ENCODE results near the gene ATMIN.

ATMIN gene

GRCh38 chr16:81040842-81041241 is 5.2 kb downstream of the ATMIN start:
- no peak for DNase-seq (ENCODE audit: low read depth)
- H3K4me3 ChIP-seq (ENCODE audit: low read depth, low read length) = no peak overlapping the region
- TF ChIP-seq MYC (IDR thresholded peaks at IDR 0.05; ENCODE audit: low read depth, low read length) = no peak
- no peak for TF ChIP-seq POLR2A (IDR thresholded peaks at IDR 0.05; ENCODE audit: extremely low read depth, insufficient read length)
- TF ChIP-seq CTCF (IDR thresholded peaks at IDR 0.05; ENCODE audit: low read depth, low read length) = no peak
- TF ChIP-seq MAX (IDR thresholded peaks at IDR 0.05; ENCODE audit: low read depth, low read length) = no peak

- no peak for DNase-seq (ENCODE audit: low read depth)
- TF ChIP-seq CTCF (IDR thresholded peaks at IDR 0.05; ENCODE audit: low read depth, low read length) (no peak), MAX (IDR thresholded peaks at IDR 0.05; ENCODE audit: low read depth, low read length) (no peak), MYC (IDR thresholded peaks at IDR 0.05; ENCODE audit: low read depth, low read length) (no peak), POLR2A (IDR thresholded peaks at IDR 0.05; ENCODE audit: extremely low read depth, insufficient read length) (no peak)
Measured at GRCh38 chr16:81041696-81042095, 6.1 kb downstream of the ATMIN start.

GRCh38 chr16:81042821-81043220 is 7.2 kb downstream of the ATMIN start:
- no peak for TF ChIP-seq CTCF (IDR thresholded peaks at IDR 0.05; ENCODE audit: low read depth, low read length)
- no peak for TF ChIP-seq MAX (IDR thresholded peaks at IDR 0.05; ENCODE audit: low read depth, low read length)
- TF ChIP-seq POLR2A (IDR thresholded peaks at IDR 0.05; ENCODE audit: extremely low read depth, insufficient read length) = no peak
- TF ChIP-seq MYC (IDR thresholded peaks at IDR 0.05; ENCODE audit: low read depth, low read length) = no peak
- H3K4me3 ChIP-seq (ENCODE audit: low read depth, low read length) = no peak overlapping the region
- DNase-seq (ENCODE audit: low read depth) = no peak

More at GRCh38 chr16:81041696-81042095, 6.1 kb downstream of the ATMIN start:
- H3K4me3 ChIP-seq (ENCODE audit: low read depth, low read length) = no peak overlapping the region

- TF ChIP-seq MAX (IDR thresholded peaks at IDR 0.05; ENCODE audit: low read depth, low read length) = no peak
- no peak for TF ChIP-seq MYC (IDR thresholded peaks at IDR 0.05; ENCODE audit: low read depth, low read length)
- no peak for TF ChIP-seq POLR2A (IDR thresholded peaks at IDR 0.05; ENCODE audit: extremely low read depth, insufficient read length)
- TF ChIP-seq CTCF (IDR thresholded peaks at IDR 0.05; ENCODE audit: low read depth, low read length) = no peak
- no peak for DNase-seq (ENCODE audit: low read depth)
- H3K4me3 ChIP-seq (ENCODE audit: low read depth, low read length) = no peak overlapping the region
Measured at GRCh38 chr16:81053761-81054160, 18.1 kb downstream of the ATMIN start.

- DNase-seq (ENCODE audit: low read depth) = no peak
- TF ChIP-seq CTCF (IDR thresholded peaks at IDR 0.05; ENCODE audit: low read depth, low read length) = no peak
- no peak overlapping the region for H3K4me3 ChIP-seq (ENCODE audit: low read depth, low read length)
Measured at GRCh38 chr16:81060576-81061306, 25.1 kb downstream of the ATMIN start.

- DNase-seq (ENCODE audit: low read depth) = no peak
- TF ChIP-seq MYC (IDR thresholded peaks at IDR 0.05; ENCODE audit: low read depth, low read length) (no peak), POLR2A (IDR thresholded peaks at IDR 0.05; ENCODE audit: extremely low read depth, insufficient read length) (no peak), CTCF (IDR thresholded peaks at IDR 0.05; ENCODE audit: low read depth, low read length) (no peak), MAX (IDR thresholded peaks at IDR 0.05; ENCODE audit: low read depth, low read length) (no peak)
- H3K4me3 ChIP-seq (ENCODE audit: low read depth, low read length) = no peak overlapping the region
Measured at GRCh38 chr16:81061307-81061640, 25.6 kb downstream of the ATMIN start.

Data from NB4 (cell line).